HEK293 (cell line): ENCODE results near the gene IL18R1.

Experiments
- CTCF ChIA-PET: fragments of 350-600 bp; formaldehyde crosslinking; extraction: SDS; loops from one replicate; lab custom pipeline; 2021; ENCODE audit warnings: antibody characterized with exemption; lab: Yijun Ruan, JAX
- POLR2A ChIA-PET: fragments of 300-600 bp; formaldehyde crosslinking; extraction: SDS; loops from one replicate; lab custom pipeline; 2020; ENCODE audit warnings: antibody characterized with exemption, inconsistent platforms; lab: Yijun Ruan, JAX
- H3K27ac ChIP-seq: fragments of 200-500 bp; sonication (Bioruptor generic); 2 replicates; pipeline ENCODE4 v1.5.1; 2014; ENCODE audit warnings: low read depth, low read length, control low read depth, inconsistent platforms; ENCODE audit errors: extremely low read depth
- H3K36me3 ChIP-seq, 2 experiments: fragments of 200-500 bp in 1 of 2; sonication (Bioruptor generic) in 1 of 2; 1 replicate in 1 of 2; 2 replicates in 1 of 2; pipeline ENCODE4 v1.5.1; 2014 to 2017; ENCODE audit warnings: inconsistent platforms in 2 of 2, low read length in 2 of 2; ENCODE audit not compliant: control insufficient read depth in 2 of 2, insufficient read depth in 1 of 2
- H3K4me1 ChIP-seq: fragments of 200-500 bp; sonication (Bioruptor generic); 2 replicates; pipeline ENCODE4 v1.5.1; 2014; ENCODE audit warnings: mild to moderate bottlenecking, low read length, inconsistent platforms; ENCODE audit not compliant: control insufficient read depth, insufficient read depth
- H3K4me3 ChIP-seq: 2 replicates; pipeline ENCODE4 v1.5.1; 2011; ENCODE audit warnings: low read depth, mild to moderate bottlenecking, control low read depth, low read length, moderate library complexity
- H3K9me3 ChIP-seq: fragments of 200-500 bp; sonication (Bioruptor generic); 2 replicates; pipeline ENCODE4 v1.5.1; 2014; ENCODE audit warnings: low read depth, low read length, inconsistent platforms; ENCODE audit not compliant: control insufficient read depth, insufficient read depth
- GLI2 ChIP-seq: fragments of 450-650 bp; formaldehyde crosslinking; IDR thresholded peaks from 2 replicates; pipeline ENCODE4; 2017; ENCODE audit warnings: missing biosample characterization, missing genetic modification characterization, low read depth, borderline replicate concordance
- KLF1 ChIP-seq: fragments of 450-650 bp; formaldehyde crosslinking; IDR thresholded peaks from 2 replicates; pipeline ENCODE4 v1.5.1; 2016; ENCODE audit warnings: missing biosample characterization, missing genetic modification characterization
- KLF7 ChIP-seq: fragments of 450-650 bp; formaldehyde crosslinking; IDR thresholded peaks from 2 replicates; pipeline ENCODE4 v1.5.1; 2016; ENCODE audit warnings: missing biosample characterization, missing genetic modification characterization, borderline replicate concordance
- MZF1 ChIP-seq: fragments of 450-650 bp; formaldehyde crosslinking; IDR thresholded peaks from 2 replicates; pipeline ENCODE4 v1.5.1; 2017; ENCODE audit warnings: missing biosample characterization, missing genetic modification characterization, borderline replicate concordance
- SCRT1 ChIP-seq: fragments of 450-650 bp; formaldehyde crosslinking; IDR thresholded peaks from 2 replicates; pipeline ENCODE4 v1.5.1; 2016; ENCODE audit warnings: missing biosample characterization, missing genetic modification characterization, borderline replicate concordance
- TCF7L2 ChIP-seq: IDR thresholded peaks from 2 replicates; pipeline ENCODE4 v1.6.1; 2011; ENCODE audit warnings: low read depth, mild to moderate bottlenecking, inconsistent platforms, low read length, moderate library complexity, borderline replicate concordance
- ZIC2 ChIP-seq: fragments of 450-650 bp; formaldehyde crosslinking; IDR thresholded peaks from 2 replicates; pipeline ENCODE4 v1.5.1; 2016; ENCODE audit warnings: missing biosample characterization, missing genetic modification characterization
- ZNF19 ChIP-seq: fragments of 450-650 bp; formaldehyde crosslinking; IDR thresholded peaks from 2 replicates; pipeline ENCODE4; 2016; ENCODE audit warnings: missing biosample characterization, missing genetic modification characterization, low read depth
- ZNF366 ChIP-seq: fragments of 450-650 bp; formaldehyde crosslinking; conservative IDR thresholded peaks from 2 replicates; pipeline ENCODE4 v1.5.1; 2016; ENCODE audit warnings: missing biosample characterization, missing genetic modification characterization
- ZNF394 ChIP-seq: fragments of 450-650 bp; formaldehyde crosslinking; IDR thresholded peaks from 2 replicates; pipeline ENCODE4 v1.5.1; 2016; ENCODE audit warnings: missing biosample characterization, missing genetic modification characterization, mild to moderate bottlenecking, moderate library complexity, borderline replicate concordance
- ZNF560 ChIP-seq: fragments of 450-650 bp; formaldehyde crosslinking; IDR thresholded peaks from 2 replicates; pipeline ENCODE4 v1.5.1; 2017; ENCODE audit warnings: missing biosample characterization, missing genetic modification characterization, borderline replicate concordance
- ZNF621 ChIP-seq: fragments of 450-650 bp; formaldehyde crosslinking; IDR thresholded peaks from 2 replicates; pipeline ENCODE4 v1.5.1; 2017; ENCODE audit warnings: missing biosample characterization, missing genetic modification characterization
- ZNF623 ChIP-seq: fragments of 450-650 bp; formaldehyde crosslinking; IDR thresholded peaks from 2 replicates; pipeline ENCODE4 v1.5.1; 2016; ENCODE audit warnings: missing biosample characterization, missing genetic modification characterization
- ZNF707 ChIP-seq: fragments of 450-650 bp; formaldehyde crosslinking; IDR thresholded peaks from 2 replicates; pipeline ENCODE4 v1.5.1; 2016; ENCODE audit warnings: missing biosample characterization, missing genetic modification characterization
- ZNF76 ChIP-seq: fragments of 450-650 bp; formaldehyde crosslinking; IDR thresholded peaks from 2 replicates; pipeline ENCODE4; 2016; ENCODE audit warnings: low read depth, missing biosample characterization, missing genetic modification characterization, borderline replicate concordance
- TF ChIP-seq, protein P1 (sequence below): fragments of 450-650 bp; formaldehyde crosslinking; IDR thresholded peaks from 2 replicates; pipeline ENCODE4 v1.5.1; 2017; ENCODE audit warnings: missing biosample characterization, missing genetic modification characterization
- TF ChIP-seq, protein P2 (sequence below): fragments of 450-650 bp; formaldehyde crosslinking; IDR thresholded peaks from 2 replicates; pipeline ENCODE4 v1.5.1; 2017; ENCODE audit warnings: missing biosample characterization, missing genetic modification characterization
- TF ChIP-seq, protein P3 (sequence below): fragments of 450-650 bp; formaldehyde crosslinking; IDR thresholded peaks from 2 replicates; pipeline ENCODE4 v1.5.1; 2016; ENCODE audit warnings: missing biosample characterization, missing genetic modification characterization, low read depth
- TF ChIP-seq, protein P4 (sequence below): fragments of 450-650 bp; formaldehyde crosslinking; IDR thresholded peaks from 2 replicates; pipeline ENCODE4 v1.5.1; 2016; ENCODE audit warnings: missing biosample characterization, missing genetic modification characterization
- TF ChIP-seq, protein P5 (sequence below): fragments of 450-650 bp; formaldehyde crosslinking; IDR thresholded peaks from 2 replicates; pipeline ENCODE4 v1.5.1; 2016; ENCODE audit warnings: missing biosample characterization, missing genetic modification characterization

IL18R1 gene

DNA sequence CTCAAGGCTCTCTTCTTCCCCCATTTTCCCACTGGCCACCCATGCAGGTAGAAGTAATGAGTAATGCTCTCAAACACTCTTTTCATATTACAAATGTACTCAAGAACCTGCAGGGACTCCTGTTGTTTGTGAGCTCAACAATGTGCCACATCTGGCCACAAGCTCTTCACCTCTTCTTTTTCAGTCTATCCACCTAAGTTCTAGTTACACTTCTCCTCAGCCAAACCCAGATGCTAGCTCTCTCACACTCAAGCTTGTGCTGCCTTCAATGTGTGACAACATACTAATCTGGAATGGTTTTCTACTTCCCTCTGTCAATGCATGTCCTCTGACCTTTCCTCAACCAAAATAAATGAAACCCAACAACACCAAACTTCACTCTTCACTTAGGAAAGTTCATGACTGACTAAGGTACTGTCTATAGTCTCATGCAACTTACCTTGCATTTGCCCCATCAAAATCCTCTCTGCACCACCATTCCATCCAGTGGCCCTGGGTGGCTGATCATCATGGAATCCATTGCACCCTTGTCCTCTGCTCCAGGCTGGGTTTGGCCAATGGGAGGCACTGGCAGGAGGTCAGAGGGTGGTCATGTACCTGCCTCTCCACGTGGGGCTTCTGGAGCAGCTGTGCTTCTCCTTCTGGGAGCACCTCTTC, 5.3 kb upstream of the IL18R1 start (continued):
- TF ChIP-seq, protein P1, sequence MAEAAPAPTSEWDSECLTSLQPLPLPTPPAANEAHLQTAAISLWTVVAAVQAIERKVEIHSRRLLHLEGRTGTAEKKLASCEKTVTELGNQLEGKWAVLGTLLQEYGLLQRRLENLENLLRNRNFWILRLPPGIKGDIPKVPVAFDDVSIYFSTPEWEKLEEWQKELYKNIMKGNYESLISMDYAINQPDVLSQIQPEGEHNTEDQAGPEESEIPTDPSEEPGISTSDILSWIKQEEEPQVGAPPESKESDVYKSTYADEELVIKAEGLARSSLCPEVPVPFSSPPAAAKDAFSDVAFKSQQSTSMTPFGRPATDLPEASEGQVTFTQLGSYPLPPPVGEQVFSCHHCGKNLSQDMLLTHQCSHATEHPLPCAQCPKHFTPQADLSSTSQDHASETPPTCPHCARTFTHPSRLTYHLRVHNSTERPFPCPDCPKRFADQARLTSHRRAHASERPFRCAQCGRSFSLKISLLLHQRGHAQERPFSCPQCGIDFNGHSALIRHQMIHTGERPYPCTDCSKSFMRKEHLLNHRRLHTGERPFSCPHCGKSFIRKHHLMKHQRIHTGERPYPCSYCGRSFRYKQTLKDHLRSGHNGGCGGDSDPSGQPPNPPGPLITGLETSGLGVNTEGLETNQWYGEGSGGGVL (tag by site-specific recombination), result no peak
- TF ChIP-seq ZNF394 (tag by site-specific recombination) (no peak), ZNF623 (tag by site-specific recombination) (no peak)
- TF ChIP-seq, protein P2, sequence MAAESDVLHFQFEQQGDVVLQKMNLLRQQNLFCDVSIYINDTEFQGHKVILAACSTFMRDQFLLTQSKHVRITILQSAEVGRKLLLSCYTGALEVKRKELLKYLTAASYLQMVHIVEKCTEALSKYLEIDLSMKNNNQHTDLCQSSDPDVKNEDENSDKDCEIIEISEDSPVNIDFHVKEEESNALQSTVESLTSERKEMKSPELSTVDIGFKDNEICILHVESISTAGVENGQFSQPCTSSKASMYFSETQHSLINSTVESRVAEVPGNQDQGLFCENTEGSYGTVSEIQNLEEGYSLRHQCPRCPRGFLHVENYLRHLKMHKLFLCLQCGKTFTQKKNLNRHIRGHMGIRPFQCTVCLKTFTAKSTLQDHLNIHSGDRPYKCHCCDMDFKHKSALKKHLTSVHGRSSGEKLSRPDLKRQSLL (tag by site-specific recombination), result no peak
- TF ChIP-seq, protein P3, sequence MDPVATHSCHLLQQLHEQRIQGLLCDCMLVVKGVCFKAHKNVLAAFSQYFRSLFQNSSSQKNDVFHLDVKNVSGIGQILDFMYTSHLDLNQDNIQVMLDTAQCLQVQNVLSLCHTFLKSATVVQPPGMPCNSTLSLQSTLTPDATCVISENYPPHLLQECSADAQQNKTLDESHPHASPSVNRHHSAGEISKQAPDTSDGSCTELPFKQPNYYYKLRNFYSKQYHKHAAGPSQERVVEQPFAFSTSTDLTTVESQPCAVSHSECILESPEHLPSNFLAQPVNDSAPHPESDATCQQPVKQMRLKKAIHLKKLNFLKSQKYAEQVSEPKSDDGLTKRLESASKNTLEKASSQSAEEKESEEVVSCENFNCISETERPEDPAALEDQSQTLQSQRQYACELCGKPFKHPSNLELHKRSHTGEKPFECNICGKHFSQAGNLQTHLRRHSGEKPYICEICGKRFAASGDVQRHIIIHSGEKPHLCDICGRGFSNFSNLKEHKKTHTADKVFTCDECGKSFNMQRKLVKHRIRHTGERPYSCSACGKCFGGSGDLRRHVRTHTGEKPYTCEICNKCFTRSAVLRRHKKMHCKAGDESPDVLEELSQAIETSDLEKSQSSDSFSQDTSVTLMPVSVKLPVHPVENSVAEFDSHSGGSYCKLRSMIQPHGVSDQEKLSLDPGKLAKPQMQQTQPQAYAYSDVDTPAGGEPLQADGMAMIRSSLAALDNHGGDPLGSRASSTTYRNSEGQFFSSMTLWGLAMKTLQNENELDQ, result no peak

DNA sequence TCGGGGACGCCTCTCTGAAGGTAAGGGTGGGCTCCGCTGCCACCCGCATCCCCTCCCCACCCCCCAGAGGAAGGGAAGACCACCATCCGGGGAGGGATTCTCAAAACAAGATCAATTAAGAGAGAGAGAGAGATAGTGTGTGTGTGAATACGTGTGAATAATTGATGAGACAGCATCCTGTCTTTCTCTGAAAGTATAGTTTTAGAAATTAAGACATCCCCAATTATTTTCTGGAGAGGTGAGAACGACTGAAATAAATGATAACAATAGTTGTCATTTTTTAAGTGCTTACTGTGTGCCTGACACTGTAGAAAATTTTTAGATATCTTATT, 751 bp downstream of the IL18R1 start:
- POLR2A ChIA-PET, result no interaction called here

DNA sequence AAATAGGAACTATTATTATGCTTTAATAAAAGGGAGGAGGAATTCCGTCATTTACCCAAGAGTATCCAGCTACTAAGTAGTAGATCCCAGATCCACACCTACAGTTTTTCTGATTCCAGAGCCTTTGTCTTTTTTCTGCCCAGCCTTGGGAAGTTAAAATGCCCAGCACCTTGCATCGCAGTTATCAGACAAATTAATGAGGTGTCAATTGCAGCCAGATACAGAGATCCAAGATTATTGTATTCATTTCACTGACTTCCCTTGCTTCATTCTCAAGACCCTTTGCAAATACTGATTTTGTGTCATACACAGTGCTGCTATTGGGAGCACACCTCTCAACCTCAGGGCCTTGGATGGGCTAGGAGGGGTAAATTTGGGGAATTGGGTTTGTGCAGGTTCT, 1.1 kb downstream of the IL18R1 start:
- Histone ChIP-seq H3K9me3 (no peaks in the 10 kb centered on the region), H3K36me3 (no peaks in the 10 kb centered on the region), H3K4me1 (no peaks in the 10 kb centered on the region), H3K27ac (no peak overlapping the region), H3K4me3 (no peak overlapping the region)
- TF ChIP-seq SCRT1 (tag by site-specific recombination), result no peak
- TF ChIP-seq MZF1 (tag by site-specific recombination), result no peak
- no peak for TF ChIP-seq ZNF366 (tag by site-specific recombination)
- POLR2A ChIA-PET, result no interaction called here
- CTCF ChIA-PET, result no interaction called here

More for the DNA sequence above, 751 bp downstream of the IL18R1 start:
- Histone ChIP-seq H3K9me3 (no peaks in the 10 kb centered on the region), H3K4me1 (no peaks in the 10 kb centered on the region), H3K27ac (no peak overlapping the region), H3K36me3 (no peaks in the 10 kb centered on the region), H3K4me3 (peak overlapping the region; percentile 52)
- CTCF ChIA-PET, result interaction anchor here (0.6 to 1.0 kb wide), 8 partner anchors 12 to 1231 kb away, joined by 3 to 5 read pairs (median 4); no protein-coding TSS in a partner anchor
- TF ChIP-seq ZNF707 (tag by site-specific recombination), result no peak
- no peak for TF ChIP-seq ZIC2 (tag by site-specific recombination)
- no peak for TF ChIP-seq TCF7L2
- TF ChIP-seq ZNF560 (tag by site-specific recombination), result no peak
- TF ChIP-seq ZNF76, result no peak
- no peak for TF ChIP-seq KLF1
- TF ChIP-seq, protein P4, sequence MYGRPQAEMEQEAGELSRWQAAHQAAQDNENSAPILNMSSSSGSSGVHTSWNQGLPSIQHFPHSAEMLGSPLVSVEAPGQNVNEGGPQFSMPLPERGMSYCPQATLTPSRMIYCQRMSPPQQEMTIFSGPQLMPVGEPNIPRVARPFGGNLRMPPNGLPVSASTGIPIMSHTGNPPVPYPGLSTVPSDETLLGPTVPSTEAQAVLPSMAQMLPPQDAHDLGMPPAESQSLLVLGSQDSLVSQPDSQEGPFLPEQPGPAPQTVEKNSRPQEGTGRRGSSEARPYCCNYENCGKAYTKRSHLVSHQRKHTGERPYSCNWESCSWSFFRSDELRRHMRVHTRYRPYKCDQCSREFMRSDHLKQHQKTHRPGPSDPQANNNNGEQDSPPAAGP, result no peak
- TF ChIP-seq ZNF19 (tag by site-specific recombination), result no peak
- TF ChIP-seq, protein P5, sequence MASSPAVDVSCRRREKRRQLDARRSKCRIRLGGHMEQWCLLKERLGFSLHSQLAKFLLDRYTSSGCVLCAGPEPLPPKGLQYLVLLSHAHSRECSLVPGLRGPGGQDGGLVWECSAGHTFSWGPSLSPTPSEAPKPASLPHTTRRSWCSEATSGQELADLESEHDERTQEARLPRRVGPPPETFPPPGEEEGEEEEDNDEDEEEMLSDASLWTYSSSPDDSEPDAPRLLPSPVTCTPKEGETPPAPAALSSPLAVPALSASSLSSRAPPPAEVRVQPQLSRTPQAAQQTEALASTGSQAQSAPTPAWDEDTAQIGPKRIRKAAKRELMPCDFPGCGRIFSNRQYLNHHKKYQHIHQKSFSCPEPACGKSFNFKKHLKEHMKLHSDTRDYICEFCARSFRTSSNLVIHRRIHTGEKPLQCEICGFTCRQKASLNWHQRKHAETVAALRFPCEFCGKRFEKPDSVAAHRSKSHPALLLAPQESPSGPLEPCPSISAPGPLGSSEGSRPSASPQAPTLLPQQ (tag by site-specific recombination), result no peak
- no peak for TF ChIP-seq ZNF621
- no peak for TF ChIP-seq KLF7 (tag by site-specific recombination)
- no peak for TF ChIP-seq GLI2 (tag by site-specific recombination)
